ENCODE results near the gene BUB1.
"Not testable (repeated sequence)": the region's sequence is repeated elsewhere in the genome, so short reads cannot be mapped to it uniquely, and the experiment has no call there.

The BUB1 gene

DNA sequence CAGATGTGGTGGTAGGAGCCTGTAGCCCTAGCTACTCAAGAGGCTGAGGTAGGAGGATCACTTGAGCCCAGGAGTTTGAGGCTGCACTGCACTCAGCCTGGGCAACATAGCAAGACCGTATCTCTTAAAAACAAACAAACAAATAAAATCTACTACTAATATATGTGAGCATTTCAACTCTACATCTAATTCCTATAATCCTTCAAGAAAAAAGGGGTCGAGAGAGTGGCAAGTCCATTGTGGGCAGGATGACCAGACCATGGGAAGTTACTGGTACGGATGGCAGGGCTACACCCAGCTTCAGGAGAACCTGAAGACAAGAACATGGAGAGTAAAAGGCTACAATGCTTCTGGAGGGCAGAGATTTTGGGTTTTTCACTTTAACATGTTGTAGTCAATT is 24.0 kb downstream of the BUB1 start:
- DNase-seq, result no peak

DNA sequence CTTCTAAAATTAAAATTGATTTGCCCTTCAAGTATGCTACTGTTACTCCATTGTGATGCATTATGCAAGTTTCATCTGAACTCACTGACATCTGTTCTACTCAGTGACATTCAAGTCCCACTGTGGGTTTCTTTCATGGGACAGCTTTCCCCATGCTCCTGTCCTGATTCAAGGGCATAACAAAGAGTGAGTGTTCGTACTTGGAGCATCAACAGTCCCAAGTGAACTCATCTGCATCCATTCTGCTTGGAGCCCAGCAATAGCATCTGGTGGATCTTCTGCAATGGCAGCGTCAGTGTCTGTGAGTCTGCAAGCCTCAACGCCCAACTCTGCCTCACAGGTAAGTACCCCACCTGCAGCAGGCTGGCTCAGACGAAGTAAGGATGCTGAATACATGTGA is 27.5 kb downstream of the BUB1 start:
- DNase-seq, result no peak

DNA sequence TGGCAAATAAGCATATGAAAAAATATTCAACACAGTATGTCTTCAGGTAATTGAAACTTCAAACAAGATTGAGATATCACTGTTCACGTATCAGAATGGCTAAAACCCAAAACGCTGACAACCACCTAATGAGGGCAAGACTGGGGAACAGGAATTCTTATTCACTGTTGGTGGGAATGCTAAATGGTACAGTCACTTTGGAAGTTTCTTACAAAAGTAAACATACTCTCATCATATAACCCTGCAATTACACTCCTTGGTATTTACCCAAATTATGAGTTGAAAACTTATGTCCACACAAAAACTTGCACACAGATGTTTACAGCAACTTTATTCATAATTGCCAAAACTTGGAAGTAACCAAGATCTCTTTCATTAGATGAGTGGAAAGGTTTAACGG is 30.1 kb downstream of the BUB1 start:
- no peak for DNase-seq

DNA sequence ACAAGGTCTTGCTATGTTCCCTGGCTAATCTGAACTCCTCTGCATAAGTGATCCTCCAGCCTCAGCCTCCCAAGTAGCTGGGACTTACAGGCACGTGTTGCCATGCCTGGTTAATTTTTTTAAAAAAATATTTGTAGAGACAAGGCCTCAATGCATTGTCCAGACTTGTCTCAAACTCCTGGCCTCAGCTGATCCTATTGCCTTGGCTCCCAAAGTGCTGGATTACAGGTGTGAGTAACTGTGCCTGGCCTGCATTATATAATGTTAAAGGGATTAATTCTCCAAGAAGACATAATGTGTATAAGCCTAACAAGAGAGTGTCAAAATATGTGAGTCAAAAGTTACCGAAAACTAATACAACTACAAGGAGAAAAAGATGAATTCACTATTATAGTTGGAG is 32.2 kb downstream of the BUB1 start:
- no peak for DNase-seq

DNA sequence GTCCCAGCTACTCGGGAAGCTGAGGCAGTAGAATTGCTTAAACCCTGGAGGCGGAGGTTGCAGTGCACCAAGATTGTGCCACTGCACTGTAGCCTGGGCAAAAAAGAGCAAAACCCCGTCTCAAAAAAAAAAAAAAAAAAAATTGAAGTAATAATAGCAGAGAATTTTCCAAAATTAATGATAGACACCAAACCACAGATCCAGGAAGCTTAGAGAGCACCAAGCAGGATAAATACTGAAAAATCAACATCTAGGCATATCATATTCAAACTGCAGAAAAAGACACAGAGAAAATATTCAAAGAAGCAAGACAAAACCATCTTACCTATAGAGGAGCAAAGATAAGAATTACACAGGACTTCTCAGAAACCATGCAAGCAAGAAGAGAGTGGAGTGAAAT is 33.5 kb downstream of the BUB1 start:
- DNase-seq, result no peak

DNA sequence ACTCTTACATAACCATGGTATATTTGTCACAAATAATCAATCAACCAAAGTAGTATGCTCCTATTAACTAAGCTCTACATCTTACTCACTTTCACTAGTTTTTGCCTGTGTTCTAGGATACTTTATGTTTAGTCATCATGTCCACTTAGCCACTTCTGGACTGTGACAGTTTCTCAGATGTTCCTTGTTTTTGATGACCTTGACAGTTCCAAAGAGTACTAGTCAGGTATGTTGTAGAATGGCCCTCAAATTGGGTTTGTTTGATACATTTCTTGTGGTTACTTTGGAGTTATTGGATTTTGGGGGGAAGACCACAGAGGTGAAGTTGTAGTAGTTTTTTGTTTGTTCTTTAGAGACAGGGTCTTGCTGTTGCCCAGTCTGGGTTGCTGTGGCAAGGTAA is 35.5 kb downstream of the BUB1 start:
- no peak for DNase-seq

DNA sequence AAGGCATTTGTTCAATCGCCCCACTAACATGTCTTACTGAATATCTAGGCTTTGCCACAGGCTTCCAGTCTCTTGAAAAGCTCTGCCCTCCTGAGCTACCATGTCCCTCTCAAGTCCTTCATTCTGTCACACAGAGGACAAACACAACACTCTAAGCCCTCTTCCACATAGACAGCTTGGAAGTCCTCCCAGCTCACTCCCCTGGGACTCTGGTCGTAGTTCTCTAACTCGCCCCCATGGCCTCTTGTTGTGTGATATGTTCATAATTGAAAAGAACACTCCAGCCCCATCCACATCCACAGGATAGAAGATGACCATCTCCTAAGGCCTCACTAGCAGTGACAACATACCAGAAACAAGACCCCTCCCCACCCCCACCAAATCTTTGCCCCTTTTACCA is 37.9 kb downstream of the BUB1 start:
- no peak for DNase-seq

DNA sequence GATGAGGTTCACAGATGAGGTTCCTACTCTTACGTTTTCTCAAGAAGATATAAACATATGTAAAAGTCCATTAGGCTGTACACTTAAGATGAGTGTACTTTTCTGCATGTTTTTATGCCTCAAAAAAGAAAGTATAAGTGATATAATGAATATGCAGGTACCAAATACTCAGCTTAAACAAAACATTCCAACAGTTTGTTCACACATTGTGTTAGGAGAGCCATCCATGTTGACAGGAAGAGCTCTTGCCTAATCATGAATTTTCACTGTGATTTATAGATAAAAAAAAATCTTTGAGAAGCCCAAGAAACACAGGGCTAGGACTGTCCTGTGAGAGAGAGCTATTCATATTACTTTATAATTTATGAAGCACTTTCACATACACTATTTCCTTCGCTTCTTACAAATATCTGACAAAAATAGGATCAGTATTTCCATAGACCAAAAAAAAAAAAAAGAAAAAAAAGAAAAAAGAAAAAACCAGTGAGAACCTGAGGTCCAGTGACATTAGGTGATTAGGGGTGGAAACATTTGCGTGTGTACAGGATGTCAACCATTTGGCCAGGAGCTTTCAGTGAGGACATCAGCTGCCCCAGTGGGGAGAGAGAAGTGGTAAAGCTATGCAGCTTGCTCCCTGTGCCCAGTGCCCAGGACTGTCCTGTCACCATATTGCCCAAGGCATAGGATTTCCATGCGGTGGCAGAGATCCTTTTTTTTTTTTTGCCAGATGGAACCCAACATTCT is 38.7 kb downstream of the BUB1 start:
- DNase-seq, result no peak

DNA sequence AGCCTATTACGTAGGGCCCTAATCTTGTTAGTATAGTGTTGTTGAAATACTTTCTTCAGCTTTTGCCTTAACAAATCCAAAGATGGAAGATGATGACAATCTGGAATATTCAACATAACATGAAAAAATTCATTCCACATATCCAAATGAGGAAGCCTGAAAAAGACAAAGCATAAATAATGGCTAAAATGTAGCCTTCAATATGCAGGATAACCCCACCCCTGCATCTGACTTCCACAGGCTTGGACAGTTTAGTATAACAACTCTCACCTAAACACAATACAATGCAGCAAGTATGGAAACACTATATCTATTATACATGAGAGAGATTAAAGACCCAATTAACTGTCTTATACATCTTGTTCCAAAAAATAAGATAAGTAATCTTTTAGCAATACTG is 39.9 kb downstream of the BUB1 start:
- no peak for DNase-seq

DNA sequence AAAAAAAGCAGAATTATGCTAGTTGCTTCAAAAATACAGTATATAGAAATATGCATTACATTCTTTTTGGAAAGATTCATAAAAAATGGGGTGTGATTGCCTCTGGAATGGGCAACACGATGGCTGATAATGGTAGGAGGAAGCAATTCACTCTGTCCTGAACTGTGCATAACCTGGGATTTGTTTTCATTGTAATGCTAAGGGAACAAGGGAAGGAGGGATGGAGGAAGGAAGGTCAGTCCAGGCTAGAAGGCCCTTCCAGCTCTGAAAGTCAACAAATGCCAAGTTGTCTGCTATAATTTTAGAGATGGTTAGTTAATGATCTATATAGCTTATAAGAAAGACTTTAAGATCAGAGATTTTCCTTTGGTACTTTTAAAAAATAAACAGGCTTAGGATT is 40.8 kb downstream of the BUB1 start:
- DNase-seq, result no peak

DNA sequence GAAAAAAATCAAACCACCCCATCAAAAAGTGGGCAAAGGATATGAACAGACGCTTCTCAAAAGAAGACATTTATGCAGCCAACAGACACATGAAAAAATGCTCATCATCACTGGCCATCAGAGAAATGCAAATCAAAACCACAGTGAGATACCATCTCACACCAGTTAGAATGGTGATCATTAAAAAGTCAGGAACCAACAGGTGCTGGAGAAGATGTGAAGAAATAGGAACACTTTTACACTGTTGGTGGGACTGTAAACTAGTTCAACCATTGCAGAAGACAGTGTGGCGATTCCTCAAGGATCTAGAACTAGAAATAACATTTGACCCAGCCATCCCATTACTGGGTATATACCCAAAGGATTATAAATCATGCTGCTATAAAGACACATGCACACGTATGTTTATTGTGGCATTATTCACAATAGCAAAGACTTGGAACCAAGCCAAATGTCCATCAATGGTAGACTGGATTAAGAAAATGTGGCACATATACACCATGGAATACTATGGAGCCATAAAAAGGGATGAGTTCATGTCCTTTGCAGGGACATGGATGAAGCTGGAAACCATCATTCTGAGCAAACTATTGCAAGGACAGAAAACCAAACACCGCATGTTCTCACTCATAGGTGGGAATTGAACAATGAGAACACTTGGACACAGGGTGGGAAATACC is 41.8 kb downstream of the BUB1 start:
- not testable (repeated sequence) for DNase-seq

DNA sequence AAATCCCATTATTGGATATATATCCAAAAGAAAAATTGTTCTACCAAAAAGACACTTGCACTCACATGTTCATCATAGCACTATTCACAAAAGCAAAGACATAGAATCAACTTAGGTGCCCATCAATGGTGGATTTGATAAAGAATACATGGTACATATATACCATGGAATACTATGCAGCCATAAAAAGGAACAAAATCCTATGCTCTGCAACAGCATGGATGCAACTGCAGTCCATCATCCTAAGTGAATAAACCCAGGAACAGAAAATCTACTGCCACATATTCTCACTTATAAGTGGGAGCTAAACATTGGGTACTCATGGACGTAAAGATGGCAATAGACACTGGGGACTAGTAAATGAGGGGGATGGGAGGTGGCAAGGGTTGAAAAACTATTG is 50.5 kb downstream of the BUB1 start:
- not testable (repeated sequence) for DNase-seq

DNA sequence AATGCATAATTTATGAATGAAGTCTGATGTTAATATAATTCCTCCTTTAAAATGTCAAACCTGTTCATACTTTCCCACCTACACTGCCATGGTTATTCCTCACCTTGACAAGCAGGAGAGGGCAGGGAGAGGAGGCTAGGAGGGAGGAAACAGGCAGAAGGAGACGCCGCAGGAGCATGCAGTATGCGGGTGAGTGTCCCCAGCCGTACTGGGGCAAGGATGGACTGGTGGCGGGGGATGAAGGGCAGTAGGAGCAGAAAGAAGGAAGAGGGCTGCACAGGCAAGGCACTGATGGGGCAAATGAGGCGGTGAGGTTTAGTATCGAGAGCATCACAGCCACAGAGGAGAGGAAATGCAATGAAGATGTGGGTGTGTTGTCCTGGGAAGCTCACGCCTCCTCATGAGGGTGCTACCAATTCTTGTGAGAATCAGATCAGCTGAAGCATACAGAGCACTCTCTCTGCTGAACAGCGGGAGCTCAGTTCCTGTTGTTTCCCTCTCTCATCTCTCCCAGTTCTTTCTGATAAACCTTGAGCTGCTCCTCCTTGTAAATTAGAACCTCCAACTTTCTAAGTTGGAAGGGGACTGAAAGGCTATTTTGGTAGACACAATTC is 58.4 kb downstream of the BUB1 start:
- peak; percentile 0 for DNase-seq

DNA sequence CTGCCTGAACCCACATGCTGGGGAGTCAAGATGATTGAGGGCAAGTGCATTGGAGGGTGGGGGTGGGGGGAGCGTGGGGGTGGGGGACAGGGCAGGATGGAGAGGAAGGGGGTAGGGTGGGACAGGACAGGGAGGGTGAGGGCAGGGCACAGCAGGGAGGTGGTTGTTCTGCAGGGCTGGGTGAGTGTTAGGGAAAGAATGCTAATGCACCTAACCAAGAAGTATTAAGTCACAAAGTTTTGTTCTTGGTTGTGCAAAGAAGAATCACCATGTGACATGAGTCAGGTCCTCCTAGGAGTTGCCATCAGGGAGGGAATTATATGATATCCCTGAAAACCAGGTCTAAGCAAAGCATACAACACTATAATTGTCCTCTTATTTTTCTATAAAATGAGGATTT is 63.9 kb downstream of the BUB1 start:
- DNase-seq, result not testable (repeated sequence)

DNA sequence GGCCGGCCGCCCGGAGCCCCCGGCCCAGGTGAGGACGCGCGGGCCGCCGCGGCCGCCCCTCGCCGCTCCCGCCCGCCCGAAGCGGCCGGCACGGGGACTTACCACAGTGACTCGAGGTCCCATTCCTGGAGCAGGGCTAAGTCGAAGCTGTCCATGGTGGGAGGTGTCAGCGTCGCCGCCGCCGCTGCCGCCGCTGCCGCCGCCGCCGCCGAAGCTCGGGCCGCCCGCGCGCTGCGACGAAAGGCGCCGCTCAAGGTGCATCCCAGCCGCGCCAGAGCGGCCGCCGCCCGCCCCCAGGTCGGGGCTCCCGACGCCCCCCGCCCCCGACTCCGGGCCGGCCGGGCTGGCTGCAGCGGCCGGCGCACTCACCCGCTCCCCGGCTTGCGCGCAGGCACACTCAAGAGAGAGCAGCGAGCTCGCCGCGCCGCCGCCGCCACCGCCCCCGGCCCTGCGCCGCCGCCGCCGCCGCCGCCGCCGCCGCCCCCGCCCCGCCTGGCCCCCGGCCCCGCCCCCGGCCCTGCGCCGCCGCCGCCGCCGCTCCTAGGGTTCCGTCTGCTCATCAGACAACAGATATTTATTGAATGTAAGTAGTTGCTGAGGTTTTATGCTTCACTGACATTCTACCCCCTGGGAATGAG is 67.1 kb downstream of the BUB1 start:
- DNase-seq, result not testable (repeated sequence)

DNA sequence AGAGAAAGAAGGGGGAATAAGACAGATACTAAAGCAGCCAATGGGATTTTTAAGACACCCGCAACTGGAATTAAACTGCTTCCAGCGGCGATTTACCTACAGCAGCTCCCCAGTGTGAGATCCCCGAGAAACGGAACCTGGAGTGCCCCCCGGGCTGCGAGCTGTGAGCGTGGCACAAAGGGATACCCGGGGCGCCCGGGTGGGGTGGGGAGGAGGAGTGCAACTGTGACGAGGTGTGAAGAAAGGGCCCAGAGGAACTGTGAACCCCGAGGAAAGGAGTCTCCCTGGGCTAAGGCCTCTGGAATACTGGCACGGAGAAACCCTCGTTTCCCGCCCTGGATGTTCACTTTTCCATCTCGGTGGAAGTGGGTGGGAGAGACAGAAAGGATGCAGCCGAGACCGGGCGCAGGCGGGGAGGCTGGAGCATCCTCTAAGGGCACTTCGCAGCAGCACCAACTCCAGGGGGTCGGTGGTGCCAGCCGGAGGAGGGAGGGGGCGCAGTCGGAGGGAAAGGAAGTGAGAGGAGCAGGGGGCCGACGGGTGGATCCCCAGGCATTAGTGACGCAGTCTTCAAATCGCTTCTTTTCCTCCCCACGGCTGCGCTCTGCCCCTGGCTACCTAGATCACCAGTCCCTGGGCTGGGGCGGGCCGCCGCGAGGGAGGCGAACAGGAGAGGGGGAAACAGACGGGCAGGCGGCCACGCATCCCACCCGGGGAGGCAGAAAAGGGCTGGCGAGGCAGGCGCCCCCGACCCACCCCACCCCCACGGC is 67.8 kb downstream of the BUB1 start:
- DNase-seq, result not testable (repeated sequence)

DNA sequence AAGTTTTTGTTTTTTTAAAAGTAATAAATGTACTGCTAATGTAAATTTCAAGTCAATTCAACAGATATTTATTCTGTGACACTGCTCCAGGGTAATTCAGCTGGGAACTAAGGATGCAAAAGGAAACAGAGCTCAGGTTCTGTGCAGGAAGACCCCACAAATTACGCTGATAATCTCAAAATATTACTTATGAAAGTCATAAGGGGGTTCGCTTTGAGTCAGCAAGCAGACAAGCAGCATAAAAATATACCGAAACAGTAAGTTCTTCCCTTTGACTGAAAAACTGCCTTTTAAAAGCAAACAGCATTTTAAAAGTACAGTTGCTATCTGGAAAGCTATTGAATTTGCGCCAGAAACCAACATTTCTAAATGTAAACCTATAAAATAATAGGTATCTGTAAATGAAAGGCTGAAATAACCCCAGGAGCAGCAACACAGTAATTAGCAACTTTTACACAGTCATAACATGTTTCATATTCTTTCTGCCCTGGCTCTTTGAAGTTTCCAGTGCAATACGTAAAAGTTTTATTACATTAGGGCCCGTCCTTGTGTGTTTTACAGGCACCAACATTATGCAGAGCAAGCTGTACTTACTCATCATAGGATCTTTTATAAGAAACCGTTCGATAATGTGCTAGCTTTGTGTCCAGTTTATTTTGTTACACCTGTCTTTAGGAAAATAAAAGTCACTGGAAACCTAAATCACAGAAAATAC is 68.9 kb downstream of the BUB1 start:
- not testable (repeated sequence) for DNase-seq

DNA sequence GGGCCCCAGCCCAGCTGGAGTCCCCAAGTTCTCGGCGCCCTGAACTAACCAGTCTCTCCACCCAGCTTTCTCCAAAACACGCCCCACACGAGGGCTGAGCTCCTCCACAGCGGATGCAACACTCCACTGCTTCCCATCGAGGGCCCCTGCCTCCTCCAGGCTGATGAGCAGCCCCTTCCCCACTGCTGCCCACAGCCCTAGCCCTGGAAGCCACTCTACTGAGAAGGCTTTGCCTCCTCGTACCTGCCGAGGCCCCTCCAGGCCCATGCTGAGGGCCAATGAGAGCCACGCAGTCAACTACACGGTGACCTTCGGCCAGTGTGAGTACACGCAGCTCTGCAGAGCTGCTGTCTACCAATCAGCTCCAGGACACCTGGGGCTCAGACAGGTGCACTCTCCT is 72.8 kb downstream of the BUB1 start:
- DNase-seq, result not testable (repeated sequence)

DNA sequence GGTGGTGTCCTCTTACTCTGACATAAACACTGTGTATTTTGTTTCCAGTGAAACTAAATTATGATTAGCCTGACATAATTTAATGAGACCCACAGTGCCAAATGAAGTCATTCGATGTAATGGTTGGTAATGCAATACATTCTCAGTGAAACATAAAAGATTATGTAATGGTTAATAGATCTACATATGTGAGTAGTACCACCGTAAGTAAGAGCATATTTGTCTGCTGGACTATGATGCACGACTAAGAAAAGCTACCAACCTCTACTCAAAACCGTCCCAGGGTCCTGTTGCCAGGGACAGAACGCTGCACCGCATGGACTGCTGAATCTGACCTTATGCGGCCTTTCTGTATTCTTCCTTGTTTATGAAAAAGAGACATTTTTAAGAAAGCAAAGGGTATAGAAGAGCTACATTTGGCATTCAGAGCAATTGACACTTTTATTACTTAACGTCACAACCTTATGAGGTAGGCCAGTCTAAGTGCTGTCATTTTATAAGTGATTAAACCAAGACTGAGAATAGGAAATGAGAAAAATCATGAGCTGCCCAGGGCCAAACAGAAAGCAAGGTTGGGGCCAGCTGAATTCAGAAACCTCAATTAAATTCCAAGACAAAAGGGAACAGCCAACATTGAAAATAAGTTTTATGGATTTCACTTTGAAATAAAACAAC is 73.8 kb downstream of the BUB1 start:
- DNase-seq, result not testable (repeated sequence)

DNA sequence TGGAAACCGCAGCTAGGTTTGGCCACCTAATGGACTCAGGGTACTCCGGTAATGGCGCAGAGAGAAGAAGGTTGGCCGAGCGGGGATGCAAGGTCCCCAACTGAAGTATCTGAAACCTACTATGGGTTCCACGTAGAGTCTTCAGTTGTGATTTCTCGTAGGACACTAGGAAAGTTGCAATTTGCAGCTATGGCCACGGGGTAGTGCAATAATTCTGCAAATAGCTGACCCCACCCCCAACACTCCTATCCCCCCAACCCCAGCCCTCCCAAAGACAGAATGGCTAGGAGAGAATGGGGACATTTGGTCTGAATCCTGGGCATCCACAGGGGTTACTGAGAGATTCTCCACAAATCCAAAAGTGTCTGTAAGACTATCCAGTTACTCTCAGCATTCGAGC is 75.7 kb downstream of the BUB1 start:
- not testable (repeated sequence) for DNase-seq

DNA sequence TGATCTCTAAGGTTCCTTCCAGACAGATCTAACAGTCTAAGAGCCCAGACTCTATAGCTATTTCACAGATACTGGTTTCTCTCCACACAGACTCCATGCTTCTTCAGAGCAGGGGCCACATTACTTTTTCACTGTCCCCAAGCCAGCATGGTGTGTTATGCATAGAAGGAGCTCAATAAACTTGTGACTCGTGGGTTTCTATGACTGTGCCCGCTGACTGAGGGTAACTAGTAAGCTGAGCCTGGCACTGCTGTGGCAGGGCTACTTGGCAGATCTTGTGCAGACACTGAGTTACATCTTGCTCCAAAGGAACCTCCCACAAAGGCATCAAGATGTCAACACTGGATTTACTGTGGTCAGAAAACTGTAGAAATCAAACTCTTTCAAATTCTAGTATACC is 85.9 kb downstream of the BUB1 start:
- not testable (repeated sequence) for DNase-seq

Measured in hematopoietic multipotent progenitor cell treated with erythropoietin and hydrocortisone succinate and interleukin-3 and kit ligand, for 8 days (in vitro differentiated cells).